GM19023 (cell line): ENCODE data around the gene FBN1.

Experiments used
- ATAC-seq: cut with Tn5 transposase; IDR thresholded peaks from one replicate; pipeline ENCODE4 v1.9.1; 2021; ENCODE audit warnings: mild to moderate bottlenecking, moderate library complexity; ENCODE audit not compliant: unreplicated experiment

The FBN1 gene

DNA sequence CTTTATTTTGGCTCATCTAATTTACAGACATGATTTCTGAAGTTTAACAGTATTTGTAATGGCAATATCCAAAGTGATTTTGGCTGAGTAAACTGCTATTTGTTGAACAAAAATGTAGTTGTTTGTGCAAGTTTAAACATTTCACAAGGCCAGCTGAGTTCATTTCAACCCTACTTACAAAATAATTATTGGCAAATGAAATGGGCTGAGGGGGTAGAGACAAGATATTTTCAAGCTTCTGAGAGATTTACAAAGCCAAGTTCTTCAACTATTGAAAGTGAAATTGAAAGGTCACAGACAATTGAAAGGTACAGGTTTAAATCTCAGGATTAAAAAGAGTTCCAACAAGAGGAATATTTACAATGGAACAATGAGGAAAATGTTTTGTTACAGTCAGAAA lies 237.2 kb downstream of the FBN1 start:
- no peak for ATAC-seq

DNA sequence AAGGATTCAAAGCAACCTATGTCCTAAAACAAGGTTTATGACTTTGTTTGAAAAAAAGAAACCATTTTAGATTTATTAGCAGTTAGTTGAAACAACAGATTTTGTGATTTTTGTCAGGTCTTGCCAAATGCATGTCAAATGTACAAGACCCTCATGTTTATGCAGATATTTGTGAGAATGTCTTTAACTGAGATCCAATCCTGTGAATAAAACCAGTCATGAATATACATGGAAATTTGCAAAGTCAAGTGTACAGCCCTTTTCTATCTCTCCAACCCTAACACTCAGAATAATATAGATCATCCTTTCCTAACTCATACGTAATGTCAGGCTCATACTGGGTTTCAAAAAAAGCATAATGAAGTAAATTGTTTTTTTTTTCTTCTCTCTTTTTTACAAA lies 237.9 kb downstream of the FBN1 start:
- no peak for ATAC-seq

DNA sequence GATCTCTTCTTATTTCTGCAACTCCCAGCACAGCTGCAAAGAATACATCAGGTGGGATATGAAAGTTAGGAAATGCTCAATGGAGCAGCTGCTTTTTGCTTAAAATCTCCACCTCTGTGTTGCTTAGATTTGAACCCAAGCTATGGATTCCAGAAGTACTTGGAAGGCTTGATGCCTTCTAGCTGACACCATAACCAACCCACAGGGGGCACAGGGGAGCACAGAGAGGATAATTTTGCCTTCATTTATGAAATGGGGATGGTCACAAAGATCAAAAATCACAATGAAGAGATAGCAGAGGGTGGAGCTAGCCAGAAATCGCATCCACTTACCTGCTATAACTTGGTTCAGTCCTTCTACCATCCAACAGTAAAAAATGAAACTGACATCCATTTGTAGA lies 238.6 kb downstream of the FBN1 start:
- no peak for ATAC-seq

DNA sequence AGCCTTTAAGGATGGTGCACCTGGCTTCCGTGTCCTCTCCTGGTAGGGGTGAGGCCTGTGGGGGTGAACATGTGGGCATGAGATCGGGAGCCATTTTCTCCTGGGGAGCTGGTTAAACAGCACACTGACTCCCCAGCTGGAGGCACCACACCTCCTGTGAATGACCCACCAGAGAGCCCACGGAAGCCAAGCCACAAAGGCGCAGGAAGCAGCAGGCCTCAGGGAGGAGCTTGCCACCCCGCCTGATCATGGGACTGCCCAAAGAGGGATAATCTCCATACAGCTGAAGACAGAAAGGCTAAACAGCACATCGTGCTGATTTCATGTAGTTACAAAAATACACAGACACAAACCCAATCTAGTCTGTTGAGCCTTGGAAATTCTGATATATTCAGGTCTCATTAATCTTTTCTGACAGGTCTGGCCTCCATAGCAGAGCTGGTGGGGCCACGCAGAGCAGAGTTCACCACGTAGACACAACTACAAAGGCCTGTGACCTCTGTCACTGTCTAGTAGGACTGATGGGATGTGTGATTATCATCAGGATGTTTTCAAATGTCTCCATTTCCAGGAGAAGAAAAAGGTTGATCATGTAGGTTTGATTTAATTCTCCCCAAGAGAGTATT lies 239.1 kb downstream of the FBN1 start:
- no peak for ATAC-seq

DNA sequence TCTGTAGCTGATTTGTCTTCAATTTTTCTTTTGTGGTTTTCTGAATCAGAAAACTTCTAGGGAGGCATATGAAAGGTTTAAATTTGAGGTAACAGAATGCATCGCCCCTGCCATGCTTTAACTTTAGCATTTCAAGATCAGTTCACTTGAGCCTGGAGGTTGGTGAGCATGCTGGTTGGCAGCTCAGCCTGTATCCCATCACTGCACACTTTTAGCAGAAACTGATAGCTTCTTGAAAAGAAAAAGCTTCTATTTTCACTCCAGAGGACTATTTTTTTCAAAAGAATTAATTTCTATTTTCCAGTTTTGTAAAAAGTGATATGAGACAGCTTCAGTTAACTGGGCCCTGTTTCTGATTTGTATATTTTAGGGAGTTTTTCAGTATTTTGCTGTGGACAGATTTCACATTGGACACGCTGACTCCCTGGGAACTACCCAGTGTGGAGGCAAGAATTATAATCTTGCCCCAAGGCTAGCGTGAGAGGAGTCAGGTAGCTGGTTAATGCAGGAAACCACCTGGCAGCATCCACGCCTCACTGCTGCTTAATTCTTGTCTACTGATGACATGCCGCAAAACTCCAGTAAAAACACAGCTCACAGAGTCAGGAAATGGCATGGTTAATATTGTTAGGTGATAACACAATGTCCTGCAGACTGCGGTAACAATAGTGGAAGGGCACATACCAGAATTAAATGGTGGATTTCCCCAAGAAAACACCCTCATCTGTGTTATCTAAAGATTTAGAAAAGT lies 242.9 kb downstream of the FBN1 start:
- no peak for ATAC-seq

DNA sequence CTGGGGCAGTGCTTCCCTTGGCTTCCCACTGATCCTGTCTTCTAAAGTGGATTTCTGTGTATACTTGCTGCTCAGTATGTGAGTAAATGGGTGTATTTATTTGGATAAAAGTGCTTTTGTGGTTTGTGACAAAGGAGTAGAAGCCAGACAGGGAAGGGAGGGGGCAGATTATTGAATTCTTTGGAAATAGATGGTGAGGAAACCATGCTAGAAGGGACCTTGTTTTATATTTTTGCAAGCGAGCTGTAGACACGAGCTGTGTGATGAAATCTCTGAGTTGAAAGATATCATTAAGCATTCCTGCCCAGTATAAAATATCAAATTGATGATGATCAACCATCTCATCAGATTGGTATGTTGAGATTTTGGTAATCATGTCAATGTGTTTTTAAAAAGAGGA lies 245.4 kb downstream of the FBN1 start:
- ATAC-seq, result no peak

DNA sequence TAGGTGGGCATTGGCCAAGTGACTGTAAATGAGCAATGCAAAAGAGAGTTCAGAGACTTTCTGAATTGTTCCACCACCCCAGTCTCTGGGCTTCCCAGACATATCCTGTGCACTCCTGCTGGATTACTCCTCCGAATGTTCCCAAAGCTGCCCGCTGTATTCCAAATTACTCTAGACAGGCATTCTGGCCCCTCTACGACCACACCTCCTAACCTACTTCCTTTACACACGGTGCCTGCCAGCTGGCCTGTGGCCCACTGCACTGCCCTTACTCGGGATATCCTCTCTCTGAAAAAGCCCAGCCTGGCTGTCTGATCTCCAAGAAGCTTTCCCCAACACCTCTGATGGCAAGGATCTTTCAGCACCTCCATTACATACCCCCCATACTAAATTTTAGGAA lies 247.7 kb downstream of the FBN1 start:
- no peak for ATAC-seq

DNA sequence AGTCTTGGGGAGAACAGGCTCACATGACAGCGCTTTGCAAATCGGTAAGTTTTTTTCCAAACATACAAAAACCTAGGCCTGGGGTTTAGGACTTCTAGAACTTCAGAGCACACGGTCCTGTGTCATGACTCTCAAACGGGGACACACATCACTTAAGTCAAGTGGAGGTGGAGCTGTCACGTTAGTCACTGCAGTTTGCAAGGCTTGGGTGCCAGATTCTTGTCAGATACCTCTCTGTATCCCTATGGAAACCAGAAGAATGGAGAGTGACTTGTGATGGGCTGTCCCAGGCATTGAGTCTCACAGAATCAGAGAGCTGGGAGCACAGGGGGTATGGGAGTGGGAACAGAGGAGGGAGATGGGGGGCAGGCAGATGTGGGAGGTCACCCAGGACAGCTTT lies 249.5 kb downstream of the FBN1 start:
- no peak for ATAC-seq

DNA sequence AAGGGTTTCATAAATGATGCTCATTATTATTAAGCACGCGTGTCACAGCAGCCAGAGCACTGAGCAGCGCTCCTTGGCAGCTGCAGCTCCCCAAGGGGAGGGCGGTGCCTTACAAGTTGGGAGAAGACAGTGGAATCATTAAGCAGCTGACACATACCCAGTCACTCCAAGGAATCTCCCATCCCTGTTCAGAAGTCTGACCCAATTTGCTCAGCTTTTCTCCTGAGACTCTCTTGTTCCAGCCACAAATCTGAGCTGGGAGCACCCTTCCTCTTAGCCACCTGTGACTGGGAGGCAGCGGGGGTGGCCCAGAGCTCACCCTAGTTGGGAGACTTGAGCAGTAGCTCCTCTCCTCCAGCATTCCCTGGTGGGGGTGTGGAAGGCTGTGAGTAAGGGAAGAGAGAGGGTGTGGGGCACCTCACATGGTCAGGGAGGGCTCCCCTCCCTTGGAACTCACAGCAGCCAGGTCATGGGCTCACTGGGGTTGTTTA lies 249.9 kb downstream of the FBN1 start:
- ATAC-seq, result no peak

DNA sequence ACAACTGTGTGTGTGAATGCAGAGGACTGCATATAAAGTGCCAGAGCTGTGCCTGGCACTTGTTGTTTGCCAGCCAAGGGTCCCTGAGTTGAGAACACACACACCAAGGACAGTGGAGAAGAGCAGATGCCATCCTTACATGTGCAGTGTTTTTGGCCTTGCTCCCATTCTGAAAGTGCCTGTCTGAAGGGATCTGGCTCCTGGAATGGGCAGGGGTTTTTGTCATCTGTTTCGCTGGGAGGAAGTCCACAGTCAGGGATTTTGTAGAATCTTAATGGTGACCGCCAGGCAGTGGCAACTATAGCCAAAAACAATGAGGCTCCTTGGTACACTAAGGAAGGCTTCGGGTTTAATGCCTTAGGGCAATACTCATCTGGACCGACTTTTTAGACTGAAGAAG lies 250.5 kb downstream of the FBN1 start:
- no peak for ATAC-seq

DNA sequence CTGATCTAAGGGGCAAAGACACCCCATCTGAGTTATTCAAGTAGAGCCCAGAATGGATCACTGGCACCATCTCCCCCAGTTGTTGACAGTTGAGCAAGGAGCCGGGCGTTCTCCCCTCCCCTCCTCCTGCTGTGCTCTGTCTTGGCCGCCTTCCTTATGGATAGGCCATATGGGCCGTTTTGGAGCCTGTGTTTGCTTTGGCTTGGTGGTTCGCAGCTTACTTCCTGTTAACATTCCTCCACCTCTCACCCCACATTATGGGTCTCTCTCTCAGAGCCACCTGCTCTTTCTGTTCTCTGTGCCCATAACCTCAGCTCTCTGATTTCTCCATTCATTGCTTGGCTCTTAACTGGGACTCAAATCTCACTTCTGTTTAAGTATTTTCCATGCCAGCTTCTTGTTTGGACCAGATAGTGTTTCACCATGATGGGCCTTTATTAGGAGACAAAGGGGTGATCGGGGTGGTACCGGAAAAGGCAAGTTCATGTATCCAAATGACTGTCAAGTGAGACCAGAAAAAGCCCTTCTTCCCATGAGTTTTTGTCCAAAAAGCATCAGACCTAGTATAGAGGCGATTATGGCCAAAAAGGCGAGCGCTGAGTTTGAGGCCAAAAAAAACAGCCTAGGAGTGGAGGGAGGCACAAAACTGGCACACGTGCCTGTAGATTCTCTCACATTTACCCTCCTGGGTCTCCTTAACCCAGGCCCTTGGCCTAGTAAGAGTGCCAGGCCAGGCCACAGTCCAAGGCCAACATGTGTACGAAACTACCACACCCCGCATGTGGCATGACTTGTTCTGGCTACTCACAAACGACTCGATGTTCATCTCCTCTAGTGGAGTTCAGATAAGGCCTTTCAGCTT lies 251.6 kb downstream of the FBN1 start:
- ATAC-seq, result no peak

DNA sequence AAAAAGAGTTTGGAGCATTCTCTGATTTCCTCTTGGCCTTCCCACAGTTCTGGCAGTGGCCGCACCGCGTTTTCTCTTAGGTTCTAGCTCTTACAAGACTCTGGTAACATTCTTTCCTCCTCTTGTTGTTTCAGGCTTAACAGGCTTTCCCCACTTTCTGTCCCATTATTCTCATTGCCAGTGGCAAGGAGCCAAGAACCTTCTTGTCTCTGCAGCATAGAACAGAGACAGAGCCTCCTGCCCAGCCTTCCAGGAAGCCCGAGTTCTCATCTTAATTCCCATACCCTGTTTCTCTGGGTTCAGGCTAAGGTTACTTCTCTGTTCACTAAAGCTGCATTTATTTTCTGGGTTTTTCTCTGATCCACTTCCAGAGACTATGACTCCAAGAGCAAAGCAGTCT lies 253.2 kb downstream of the FBN1 start:
- ATAC-seq, result no peak

DNA sequence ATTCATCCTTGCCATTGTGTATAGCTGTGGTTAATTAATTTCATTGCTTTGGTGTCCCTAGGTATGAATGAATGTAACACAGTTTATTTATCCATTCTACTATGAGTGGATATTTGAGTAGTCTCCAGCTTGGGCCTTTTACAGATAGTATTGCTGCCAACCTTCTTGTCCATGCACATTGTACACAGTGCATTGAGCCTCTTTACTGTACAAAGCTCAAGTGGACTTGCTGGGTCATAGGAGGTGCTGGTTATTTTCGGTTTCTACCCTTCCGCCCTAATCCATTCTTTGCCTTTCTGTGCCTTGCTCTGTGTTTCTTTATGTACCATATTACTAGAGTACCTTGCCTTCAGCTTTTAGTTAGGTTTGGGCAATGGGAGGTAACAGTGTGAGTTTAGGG lies 253.6 kb downstream of the FBN1 start:
- ATAC-seq, result no peak

DNA sequence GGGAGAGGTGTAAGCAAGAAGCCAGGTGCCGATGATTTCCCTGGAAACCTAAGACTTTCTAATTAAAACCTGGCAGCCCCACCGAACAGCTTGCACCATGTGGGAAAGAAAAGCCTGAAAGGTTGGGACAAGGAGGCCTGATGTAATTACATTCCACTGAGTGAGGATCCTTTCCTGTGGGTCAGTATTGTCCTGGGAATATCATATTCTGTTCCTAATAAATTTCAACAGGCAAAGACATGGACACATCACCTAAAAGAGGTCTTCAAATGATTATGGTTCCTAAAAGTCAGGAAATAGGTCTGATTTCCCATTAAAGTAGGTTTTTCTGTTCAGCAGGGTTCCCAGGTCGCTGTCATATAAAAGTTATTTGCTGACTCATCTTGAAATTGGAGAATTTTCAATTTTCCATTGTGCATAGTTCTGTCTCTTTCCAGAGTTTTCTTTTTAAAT lies 255.8 kb downstream of the FBN1 start:
- ATAC-seq, result no peak

DNA sequence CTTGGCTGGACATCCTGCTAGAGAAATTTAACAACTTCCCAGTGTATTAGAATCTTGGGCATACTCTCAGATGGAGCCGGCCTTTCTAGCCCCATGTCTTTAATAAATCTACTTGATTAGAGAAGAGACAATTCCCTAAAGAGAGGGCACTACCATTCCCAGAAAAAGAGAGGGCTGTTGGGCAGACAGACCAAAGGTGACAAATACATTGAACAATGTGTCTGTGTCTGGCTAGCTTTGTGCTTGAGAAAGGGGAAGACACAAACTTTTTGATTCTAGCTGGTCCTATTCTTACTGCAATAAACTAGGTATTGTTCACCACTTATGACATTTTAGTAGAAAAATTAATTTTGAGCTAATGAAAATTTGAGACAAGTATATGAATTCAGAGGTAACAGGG lies 256.6 kb downstream of the FBN1 start:
- ATAC-seq, result no peak

DNA sequence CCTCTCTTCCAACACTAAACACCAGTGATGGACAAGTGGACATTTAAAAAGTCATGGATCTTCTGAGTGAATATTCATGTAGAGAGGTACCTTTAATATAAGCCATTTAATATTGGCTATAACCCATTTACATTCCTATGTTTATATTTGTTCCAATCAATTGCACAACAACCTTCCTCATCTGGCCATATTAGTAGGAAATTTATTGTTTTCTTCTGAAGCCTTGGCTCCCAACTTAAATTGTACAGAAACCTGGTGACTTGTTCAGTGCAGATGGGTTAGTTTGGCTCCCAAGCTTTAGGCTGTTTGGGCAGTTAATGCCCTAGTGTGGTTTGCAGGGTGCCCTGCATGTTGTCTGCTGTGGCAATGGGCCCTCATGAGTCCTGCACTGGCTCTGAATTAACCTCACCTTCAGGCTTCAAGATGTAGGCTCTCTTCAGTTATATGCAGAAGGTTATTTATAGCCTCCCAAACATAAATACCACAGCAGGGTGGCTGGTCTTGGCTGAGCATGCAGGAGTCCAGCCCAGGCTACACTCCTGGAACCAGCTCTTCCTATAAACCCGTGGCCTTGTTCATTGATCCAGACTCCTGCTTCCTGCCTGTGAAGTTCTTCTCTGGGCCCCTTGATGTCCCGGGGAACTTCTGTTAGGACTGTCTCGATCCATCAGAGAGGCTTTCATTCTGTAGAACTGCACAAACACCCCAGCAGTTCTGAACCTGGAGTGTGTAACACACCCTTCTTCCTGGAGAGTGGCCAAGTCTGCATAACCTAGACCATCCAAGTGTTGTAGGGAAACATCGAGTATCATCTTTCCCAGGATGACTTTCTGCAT lies 257.3 kb downstream of the FBN1 start:
- ATAC-seq, result no peak

DNA sequence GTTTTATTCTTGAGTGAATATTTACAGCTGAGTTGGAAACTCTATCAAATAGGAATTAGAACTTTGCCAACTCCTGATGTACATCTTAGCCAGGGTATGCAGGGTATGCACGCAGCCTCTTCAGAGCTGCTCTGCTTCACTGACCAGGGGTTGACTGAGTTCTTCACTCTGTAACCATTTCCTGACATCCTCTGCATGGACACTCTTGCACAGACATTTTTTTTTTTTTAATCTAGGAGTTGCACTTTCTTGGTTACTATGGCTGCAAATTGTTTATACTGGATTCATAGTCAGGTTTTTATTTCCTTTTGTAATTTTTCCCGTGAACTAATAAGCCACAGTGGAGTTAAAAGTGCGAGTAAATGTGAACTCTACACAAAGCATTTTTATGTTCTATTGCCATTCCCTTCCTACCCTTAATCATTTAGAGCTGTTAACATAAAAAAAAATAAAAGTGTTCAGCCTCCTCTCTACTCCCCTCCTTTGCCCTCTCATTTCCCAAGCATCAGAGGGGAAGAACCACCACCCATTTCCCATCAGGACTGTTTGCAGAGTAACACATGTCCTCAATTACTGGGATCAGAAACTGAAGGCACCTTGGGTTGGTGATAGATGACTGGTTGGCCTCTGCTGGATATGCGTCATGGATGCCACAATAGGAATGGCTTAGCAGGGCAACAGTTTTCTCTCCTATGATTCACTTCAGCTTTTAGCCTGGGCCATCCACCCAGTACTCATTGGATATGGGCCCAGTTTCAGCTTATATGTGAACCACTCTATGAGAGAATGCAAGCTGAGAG lies 260.3 kb downstream of the FBN1 start:
- ATAC-seq, result no peak

DNA sequence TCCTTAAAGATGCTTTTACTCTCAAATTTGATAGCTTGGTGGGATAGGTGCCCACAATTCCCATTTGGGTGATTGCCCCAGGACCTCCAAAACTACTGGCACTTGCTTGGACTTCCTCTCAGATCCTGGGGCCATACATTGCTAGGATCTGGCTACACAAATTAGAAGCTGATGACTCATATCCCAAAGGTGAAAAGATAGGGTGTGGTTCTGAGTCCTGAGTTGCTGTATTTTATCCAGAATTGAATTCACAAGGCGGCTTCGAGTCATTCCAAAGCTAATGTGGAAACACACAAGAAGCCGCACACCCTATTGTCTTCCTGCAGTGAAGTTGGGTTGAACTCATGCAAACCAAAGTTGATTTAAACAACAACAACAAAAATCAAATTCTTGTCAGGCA lies 260.9 kb downstream of the FBN1 start:
- no peak for ATAC-seq

DNA sequence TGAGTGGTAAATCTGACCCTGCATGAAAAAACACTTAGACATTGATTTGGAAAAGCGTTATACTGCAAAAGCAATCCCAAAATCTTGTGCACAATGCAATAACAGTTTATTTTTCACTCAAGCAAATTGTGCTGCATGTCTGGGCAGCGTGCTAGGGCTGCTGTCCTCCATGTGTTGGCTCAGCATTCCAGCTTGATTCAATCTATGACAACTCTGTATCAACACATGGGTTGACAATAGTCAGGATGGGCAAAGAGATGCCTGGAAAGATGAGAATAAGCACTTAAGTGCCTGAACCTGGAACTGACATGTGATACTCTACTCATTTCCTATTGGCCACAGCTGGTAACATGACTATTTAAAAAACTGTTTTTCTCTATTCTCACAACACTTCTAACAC lies 262.5 kb downstream of the FBN1 start:
- ATAC-seq, result no peak

DNA sequence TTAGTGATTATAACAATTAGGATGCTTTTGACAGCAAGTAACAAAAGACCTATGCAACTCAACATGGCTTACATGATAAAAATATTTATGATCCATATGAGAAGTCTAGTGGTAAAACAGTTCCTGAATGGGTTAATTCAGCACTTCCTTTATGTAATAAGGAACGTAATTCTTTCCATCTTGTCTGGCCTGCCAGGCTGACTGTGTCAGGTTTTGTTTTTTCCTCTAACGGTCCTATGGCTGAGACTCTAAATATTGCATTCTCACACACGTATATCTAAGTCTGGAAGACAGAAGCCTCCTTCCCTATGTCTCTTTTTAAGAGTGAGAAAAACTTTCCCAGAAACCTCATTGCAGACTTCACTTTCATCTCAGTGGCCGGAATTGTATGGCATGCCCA lies 263.6 kb downstream of the FBN1 start:
- ATAC-seq, result no peak
